PC-9 (cell line): Measurements from ENCODE around the gene NOS1AP.

Experiments used
- EZH2 ChIP-seq: fragments of 200-600 bp; sonication (generic); IDR thresholded peaks from 2 replicates; pipeline ENCODE4 v1.8.0; 2017; ENCODE audit warnings: antibody characterized with exemption, low read depth
- TF ChIP-seq, protein P1 (sequence below): fragments of 200-600 bp; sonication (generic); conservative IDR thresholded peaks from 2 replicates; pipeline ENCODE4 v1.6.1; 2017; ENCODE audit warnings: mixed run types, antibody characterized with exemption, mild to moderate bottlenecking, moderate library complexity

DNA sequence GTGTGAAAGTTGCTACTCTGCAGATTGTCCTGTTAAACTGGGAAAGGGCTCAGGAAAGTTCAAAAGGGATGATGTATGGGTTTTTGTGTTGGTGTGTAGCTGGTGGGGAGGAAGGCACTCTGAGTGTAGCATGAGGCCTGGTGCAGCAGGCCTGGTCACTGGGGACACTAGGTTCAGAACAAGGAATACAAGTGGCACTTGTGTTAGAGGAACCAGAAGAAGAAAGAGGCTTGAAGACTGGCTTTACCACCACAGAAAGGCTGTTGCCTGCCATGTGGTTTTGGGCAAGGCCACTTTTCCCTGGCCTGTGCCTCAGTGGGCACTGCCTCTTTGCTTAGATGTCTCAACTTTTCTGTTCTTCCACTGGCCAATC, 122.8 kb downstream of the NOS1AP start:
- TF ChIP-seq, protein P1, sequence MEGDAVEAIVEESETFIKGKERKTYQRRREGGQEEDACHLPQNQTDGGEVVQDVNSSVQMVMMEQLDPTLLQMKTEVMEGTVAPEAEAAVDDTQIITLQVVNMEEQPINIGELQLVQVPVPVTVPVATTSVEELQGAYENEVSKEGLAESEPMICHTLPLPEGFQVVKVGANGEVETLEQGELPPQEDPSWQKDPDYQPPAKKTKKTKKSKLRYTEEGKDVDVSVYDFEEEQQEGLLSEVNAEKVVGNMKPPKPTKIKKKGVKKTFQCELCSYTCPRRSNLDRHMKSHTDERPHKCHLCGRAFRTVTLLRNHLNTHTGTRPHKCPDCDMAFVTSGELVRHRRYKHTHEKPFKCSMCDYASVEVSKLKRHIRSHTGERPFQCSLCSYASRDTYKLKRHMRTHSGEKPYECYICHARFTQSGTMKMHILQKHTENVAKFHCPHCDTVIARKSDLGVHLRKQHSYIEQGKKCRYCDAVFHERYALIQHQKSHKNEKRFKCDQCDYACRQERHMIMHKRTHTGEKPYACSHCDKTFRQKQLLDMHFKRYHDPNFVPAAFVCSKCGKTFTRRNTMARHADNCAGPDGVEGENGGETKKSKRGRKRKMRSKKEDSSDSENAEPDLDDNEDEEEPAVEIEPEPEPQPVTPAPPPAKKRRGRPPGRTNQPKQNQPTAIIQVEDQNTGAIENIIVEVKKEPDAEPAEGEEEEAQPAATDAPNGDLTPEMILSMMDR: no peak
- no peak for TF ChIP-seq EZH2
